NOMO-1 (cell line): ENCODE data around the gene PRM3.

Experiments
- DNase-seq, 2 experiments: peaks; one replicate each; lab custom pipeline; 2025; ENCODE audit not compliant: unreplicated experiment in 2 of 2; lab: John Stamatoyannopoulos, UW

The PRM3 gene

DNA sequence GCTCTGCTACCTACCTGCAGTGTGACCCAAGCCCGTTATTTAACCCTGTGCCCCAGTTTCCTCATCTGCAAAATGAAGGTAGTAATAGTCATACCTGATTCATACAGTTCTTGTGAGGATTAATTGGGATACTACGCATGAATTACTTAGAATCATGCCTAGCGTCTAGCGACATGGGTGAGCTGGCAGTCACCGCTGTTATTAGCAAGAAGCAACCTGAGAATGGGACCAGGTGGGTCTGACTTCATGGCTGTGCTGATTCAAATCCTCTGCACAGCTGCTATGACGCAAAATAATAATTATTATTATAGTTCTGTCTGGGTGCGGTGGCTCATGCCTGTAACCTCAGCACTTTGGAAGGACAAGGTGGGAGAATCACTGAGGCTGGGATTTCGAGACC is 25.3 kb downstream of the PRM3 start:
- no peak for DNase-seq

DNA sequence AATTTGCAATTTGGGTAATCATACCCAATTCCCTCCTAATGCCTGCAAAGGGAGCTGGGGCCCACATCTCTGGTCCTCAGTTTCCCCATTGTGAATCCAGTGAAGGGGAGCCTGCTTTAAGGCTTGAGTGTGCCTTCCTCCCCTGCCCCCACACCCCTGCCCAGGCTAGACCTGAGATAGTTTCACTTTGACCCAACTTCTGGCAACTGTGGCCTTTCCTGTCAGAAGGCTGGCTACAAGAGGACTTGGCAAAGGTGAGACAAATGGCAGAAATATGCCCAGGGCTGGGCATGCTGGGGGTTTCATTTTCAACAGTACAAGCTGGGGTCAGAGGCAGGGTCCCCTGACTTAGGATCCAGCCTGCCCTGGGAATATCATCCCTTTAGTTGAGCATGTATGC is 27.4 kb downstream of the PRM3 start:
- DNase-seq: no peak

DNA sequence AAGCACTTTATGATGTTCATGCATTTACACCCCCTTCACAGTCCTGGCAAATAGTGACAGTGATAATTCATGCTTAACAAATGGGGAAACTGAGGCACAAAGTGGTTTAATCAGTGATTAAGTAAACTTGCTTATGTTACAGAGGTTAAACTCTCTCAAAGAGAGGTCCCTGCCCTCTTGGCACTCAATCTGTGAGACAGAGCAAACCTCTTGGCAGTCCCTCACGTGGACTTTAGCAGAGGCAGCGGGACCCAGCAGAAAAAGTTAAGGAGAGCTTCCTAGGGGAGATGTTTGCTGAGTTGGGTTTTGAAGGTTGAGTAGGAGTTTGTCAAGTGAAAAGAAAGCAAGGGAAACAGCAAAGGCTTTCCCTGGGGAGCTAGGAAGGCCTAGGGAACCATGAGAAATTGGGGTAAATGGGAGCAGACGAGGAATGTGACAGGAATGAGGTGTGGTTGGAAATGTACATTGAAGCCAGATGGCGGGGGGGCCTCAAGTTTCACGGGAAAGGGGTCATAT is 28.1 kb downstream of the PRM3 start:
- DNase-seq: no peak

DNA sequence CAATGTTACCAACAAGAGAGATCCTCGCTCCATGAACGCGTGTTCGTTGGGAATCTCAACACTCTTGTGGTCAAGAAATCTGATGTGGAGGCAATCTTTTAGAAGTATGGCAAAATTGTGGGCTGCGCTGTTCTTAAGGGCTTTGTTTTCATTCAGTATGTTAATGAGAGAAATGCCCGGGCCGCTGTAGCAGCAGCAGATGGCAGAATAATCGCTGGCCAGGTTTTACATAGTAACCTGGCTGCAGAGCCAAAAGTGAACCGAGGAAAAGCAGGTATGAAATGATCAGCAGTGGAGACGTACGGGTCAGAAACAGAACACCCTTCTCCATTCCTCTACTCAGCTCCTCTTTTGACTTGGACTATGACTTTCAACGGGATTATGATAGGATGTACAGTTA is 30.8 kb downstream of the PRM3 start:
- no peak for DNase-seq

DNA sequence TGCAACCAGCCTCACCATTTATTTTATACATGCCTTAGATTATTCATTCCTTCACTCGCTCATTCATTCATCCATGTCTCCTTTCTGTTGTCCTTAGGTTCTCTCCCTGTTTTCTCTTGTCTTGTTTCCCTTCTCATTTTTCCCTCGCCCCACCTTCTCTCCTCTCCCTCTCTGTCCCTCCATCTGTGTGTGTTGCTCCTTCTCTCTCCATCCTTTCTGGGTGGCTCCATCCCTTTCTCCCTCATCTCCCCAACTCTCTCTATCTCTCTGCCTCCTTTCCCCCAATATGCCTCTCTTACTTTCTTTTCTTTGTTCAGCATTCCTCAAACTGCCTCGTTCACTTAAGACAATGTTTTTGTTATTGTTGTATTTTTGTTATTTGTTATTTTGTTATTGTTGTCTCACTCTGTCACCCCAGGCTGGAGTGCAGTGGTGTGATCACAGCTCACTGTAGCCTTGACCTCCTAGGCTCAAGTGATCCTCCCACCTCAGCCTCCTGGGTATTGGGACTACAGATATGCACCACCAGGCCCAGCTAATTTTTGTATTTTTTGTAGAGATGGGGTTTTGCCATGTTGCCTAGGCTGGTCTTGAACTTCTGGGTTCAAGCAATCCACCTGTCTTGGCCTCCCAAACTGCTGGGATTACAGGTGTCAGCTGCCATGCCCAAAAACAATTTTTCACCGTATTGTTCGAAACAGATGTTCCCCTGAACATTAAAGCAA is 31.8 kb downstream of the PRM3 start:
- DNase-seq: no peak

DNA sequence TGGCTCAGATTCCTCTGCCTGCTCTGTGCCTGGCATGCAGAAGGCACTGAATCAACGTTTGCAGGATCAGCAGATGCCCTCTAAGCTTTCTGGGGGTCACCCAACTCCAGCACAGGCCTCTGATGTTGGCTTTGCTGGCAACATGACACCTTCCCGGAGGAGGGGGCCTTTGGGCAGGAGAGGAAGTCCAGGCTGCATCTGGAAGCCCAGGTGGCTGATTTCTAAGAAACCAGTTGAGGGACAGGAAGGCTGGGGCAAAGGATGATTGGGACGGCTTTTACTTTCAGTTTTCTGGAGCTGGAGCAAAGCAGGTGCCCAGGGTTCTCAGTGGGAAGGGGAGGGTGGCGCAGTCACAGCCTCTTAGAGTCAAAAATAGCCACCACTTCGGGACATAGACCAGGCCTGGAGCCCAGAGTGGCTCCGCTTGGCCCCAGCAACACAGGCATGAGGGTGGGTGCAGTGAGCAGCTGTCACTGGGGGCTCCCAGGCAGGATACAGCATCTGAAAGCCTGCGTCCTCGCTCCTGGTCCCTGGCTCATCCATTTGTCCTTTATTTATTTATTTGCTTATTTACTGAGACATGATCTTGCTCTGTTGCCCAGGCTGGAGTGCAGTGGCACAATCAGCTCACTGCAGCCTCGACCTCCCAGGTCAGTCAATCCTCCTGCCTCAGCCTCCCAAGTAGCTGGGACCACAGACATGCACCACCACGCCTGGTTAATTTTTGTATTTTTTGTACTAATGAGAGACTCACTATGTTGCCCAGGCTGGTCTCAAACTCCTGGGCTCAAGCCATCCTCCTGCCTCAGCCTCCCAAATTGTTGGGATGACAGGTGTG is 32.6 kb downstream of the PRM3 start:
- DNase-seq: no peak

DNA sequence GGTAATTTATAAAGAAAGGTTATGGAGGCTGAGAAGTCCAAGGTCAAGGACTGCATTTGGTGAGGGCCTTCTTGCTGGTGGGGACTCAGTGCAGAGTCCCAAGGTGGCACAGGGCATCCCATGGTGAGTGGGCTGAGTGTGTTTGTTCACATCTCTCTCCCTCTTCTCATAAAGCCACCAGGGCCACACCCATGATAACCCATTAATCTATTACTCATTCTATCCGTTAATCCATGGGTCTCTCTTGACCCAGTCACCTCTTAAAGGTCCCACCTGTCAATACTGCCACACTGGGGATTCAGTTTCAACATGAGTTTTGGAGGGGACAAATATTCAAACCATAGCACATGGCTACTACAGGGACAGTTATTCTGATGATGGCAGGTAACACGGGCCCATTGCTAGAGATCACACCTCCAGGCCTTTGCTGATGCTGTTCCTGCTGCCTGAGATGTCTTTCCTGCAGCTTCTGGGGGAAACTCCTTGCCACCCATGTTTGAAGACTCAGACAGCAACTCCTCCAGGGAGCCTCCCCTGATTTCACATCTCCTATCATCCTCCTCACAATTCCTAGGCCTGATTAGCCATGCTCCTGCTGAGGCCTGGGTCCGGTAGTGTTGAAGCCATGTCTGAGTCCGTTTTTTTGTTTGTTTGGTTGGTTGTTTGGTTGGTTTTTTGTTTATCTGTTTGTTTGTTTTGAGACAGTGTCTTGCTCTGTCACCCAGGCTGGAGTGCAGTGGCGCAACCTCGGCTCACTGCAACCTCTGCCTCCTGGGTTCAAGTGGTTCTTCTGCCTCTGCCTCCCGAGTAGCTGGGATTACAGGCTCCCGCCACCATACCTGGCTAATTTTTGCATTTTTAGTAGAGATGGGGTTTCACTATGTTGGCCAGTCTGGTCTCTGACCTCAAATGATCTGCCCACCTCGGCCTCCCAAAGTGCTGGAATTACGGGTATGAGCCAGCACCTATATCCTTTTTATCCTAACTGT is 33.5 kb downstream of the PRM3 start:
- no peak for DNase-seq

DNA sequence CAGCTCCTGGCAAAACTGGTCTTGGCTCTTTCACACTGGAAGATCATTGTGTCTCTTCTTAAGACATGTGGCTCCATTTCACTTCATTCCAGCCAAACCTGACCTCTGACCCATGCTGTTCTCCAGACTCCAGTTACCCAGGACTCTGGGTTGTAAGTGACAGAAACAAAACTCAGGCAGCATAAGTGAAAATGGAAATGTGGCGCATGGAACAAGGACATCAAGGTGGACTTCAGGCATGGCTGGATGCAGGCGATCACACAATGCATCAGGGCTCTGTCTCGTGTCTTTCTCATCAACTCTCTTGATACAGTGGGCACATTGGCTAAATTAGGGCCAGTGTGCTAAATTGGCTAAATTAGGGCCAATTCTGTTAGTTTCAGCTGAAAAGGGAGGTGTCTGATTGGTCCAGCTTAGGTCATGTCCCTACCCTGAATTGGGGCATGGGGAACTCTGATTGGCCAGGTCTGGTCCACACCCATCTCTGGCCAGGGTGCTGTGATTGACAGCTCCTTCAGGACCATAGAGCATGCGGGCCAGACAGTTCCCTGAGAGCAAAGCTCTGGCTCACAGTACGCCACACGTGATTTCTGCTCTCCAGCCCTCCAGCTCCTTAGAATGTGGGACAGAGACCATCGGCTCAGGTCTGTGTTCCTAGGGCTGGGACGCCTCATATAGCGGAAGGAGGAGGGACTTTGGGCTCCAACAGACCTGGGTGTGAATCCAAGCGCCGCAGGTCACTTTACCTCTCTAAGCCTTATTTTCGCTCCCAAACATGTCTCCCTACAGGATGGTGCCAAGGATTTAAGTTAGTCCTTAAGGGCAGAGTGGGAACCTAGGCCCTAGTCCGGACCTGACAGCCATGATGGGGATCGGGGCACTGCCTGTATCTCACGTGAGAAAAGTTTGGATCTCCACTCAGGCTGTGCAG is 34.9 kb downstream of the PRM3 start:
- no peak for DNase-seq

DNA sequence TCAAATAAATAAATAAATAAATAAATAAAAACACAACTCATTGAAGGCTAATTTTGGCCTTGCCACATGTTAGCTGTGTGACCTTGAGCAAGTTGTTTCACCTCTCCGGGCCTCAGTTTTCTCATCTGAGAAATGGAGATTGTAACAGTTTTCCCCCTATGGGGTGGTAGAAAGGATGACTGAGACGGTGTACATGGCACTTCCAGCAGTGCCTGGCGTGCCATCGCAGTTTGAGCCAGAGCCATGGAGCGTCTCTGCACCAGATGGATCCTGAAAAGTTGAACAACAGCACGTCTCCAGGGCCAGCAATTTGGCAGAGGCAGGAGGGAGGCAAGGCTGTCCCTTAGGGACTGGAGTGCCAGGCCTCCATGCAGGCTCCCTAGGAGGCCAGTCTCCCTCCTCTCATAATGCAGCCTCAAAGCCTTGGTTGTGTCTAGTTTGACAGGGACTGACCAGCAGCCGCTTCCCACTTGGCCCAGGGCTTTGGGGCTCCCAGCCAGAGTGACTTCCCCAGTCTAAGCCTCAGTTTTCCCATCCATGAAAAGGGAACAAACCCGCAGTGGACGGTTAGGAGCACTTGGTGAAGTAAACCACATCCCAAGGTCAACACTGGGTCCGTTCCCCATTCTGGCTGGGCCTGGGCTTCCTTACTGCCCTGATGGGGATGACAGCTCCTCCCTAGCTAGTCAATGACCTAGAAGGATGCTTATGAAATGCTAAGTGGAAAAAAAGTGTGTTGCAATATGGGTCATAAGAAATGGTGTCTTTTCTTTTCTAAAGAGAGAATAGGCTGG is 36.8 kb downstream of the PRM3 start:
- DNase-seq: peak; percentile 75 to 83

DNA sequence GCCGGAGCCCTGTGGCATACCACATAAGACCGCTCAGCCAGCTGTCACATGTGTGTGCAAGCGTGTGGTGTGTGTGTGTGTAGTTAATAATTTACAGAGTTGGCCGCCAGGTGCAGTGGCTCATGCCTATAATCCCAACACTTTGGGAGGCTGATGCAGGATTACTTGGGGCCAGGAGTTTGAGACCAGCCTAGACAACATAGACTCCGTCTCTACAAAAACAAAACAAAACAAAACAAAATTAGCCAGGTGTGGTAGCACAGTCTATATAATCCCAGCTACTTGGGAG is 37.8 kb downstream of the PRM3 start:
- DNase-seq: no peak

DNA sequence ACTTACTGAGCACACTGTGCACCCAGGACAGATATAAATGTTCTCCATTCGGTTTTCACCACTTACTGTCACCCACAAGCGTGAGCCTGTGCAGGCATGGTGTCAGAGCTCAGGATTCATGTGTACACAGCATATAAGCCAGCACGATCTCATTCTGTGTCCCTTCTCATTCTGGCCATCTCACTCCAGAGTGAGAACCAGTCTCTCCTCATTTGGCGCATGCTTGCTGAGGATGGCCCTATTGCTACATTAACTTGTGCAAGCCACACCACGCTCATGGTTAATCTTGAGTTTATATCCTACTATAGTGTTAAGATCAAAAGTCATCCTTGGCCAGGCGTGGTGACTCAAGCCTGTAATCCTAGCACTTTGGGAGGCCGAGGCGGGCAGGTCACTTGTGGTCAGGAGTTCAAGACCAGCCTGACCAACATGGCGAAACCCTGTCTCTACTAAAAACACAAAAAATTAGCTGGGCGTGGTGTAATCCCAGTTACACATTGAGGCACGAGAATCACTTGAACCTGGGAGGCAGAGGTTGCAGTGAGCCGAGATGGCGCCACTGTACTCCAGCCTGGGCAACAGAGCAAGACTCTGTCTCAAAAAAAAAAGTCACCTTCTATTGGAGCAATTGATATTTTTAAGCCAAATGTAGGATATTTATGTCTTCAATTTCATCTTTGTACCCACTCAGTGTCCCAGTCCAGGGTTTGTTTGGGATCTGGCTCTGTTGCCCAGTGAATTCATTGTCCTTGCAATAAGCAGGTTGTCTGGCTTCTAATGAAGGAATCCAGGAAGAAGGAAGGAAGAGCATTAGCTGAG is 38.3 kb downstream of the PRM3 start:
- peak in 1 of 2 experiments; percentile 28 for DNase-seq

DNA sequence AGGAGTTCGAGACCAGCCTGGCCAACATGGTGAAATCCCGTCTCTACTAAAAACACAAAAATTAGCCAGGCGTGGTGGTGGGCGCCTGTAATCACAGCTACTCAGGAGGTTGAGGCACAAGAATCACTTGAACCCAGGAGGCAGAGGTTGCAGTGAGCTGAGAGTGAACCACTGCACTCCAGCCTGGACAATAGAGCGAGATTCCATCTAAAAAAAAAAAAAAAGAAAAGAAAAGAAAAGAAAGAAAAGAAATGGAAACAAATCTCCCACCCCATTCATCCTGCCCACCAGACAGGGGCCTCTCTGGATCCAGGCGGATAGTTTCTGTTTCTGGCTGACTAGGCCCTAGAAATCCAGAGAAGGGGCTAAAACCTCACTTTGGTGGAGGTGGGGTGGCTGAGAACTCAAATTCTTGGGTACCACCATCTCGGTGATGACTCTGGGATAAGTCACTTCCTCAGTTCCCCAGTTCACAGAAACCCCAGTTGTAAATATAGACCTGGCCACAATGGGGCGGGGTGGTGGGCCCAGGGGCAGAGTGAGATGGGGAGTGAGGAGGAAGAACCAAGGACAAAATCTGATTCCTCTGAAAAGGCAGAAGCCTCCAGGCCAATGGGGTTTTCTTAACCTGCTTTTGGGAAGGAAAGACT is 39.6 kb downstream of the PRM3 start:
- DNase-seq: peak; percentile 10 to 32

DNA sequence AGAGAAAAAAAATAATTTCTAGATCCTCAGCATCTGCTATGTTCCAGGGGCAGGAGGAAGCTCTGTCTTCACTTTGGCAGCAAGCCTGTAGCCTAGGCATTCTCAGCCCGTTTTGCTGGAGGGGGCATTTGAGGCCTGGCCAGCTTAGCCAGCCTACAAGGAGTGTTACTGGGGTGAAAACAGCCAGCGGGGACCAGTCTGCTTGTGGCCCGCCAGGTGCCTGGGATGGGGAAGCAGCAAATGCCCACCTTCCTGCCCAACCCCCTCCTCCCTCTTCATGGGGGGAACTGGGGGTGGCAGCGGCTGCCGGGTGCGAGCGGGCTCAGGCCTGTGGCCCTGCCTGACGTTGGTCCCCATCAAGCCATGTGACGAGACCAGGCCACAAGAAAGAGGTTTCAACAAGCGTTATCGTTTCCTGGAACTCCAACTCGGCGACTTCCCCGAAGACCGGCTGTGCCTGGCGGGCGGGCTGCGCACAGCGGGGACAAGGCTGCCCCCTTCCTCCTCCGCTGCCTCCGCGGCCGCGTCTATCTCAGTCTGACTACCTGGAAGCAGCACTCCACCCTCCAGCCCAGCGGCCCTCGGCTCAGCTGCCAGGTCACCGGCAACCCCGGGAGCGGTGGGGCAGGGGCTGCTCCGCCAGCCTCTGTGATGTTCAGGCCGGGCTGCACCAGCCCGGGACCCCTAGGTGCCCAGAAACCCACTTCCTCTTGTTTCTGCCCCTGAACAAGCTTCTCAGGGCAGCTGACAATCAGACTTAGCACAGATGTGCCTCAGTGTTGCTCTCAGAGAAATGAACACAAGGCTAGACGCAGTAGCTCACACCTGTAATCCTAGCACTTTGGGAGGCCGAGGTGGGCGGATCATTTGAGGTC is 40.3 kb downstream of the PRM3 start:
- DNase-seq: no peak

DNA sequence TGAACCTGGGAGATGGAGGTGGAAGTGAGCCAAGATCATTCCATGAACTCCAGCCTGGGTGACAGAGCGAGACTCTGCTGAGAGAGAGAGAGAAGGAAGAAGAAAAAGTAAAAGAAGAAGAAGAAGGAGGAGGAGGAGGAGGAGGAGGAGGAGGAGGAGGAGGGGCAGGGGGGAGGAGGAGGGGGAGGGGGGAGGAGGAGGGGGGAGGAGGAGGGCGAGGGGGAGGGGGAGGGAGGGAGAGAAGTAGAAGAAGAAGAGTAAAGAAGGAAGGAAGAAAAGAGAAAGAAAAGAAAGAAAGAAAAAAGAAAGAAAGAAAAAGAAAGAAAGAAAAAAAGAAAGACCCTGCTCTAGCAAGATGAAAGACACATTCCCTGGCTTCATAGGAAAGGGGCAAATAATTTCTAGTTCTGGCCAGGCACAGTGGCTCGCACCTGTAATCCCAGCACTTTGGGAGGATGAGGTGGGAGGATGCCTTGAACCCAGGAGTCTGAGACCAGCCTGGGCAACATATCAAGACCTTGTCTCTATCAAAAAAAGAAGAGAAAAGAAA is 41.1 kb downstream of the PRM3 start:
- DNase-seq: no peak

DNA sequence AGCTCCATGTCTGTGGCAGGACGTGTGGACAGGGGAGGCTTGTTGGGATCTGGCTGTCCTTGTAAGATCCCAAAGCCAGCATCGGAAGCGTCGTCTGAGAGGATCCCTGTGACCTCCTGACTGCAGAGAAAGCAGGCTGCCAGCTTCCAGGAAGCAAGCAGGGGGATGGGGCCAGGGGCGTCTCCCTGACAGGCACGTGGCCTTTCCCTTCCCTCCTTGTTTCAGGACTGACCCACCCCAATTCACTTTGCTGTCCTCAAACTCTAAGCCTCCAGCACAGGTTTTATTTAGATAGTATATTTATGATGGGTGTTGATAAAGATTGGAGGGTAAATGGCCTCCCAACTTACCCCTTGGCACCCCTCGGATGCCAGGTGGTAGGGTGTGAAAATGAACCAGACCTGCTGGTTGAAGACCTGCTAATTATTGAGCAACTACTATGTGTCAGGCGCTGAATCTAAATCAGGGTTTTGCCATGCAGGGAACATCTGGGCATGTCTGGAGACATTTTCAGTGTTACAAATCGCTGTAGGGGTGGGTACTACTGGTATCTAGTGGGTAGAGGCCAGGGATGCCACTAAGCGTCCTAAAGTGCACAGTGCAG is 42.0 kb downstream of the PRM3 start:
- no peak for DNase-seq

DNA sequence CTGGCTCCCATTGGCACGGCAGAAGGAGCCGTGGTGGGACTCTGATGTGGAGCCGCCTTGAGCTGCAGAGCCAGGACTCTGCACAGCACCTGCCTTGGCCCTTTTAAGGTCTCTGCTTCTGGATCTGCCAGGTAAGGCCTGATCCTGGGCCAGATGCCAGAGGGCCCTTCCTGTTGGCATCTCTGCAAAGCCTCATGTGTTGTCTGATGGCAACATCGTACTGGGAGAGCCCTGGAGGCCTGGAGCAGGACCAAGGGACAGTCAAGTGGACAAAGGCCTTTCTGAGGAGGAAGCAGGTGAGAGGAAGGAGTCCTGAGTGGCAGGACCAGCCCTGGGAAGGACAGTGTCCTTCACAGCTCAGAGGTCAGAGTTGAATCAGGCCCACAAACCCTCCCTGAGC is 43.5 kb downstream of the PRM3 start:
- DNase-seq: no peak
